Measurements from ENCODE around the gene MFAP2.

Gene MFAP2

GRCh38 chr1:16984717-16985116 is 4.3 kb upstream of the MFAP2 start:
- H3K36me3 ChIP-seq = peaks cover 23 to 42% (median 40%) of the 10 kb centered on the region in 3 donors
- intact Hi-C loops (cut with DNase I; ENCODE audit: low total_unique reads) = loop anchor here (5.0 kb wide), 1 partner anchor 1623 kb away; no protein-coding TSS in a partner anchor
- H3K27me3 ChIP-seq = no peaks in the 10 kb centered on the region
- DNase-seq = peak; percentile 85 to 87
- H3K9me3 ChIP-seq = no peaks in the 10 kb centered on the region
- H3K4me1 ChIP-seq = peaks cover 0 to 19% (median 9%) of the 10 kb centered on the region in 4 donors
- no peak for TF ChIP-seq CTCF (IDR thresholded peaks at IDR 0.05)
- H3K27ac ChIP-seq = peak overlapping the region; percentile 25 to 46
- H3K4me3 ChIP-seq = no peak overlapping the region

GRCh38 chr1:16983649-16984048 is 3.2 kb upstream of the MFAP2 start:
- H3K27ac ChIP-seq = no peak overlapping the region
- intact Hi-C loops (cut with DNase I; ENCODE audit: low total_unique reads) = no loop called here
- no peak for DNase-seq
- H3K9me3 ChIP-seq = no peaks in the 10 kb centered on the region
- TF ChIP-seq CTCF (IDR thresholded peaks at IDR 0.05) = no peak
- H3K27me3 ChIP-seq = no peaks in the 10 kb centered on the region
- peaks cover 0 to 29% (median 20%) of the 10 kb centered on the region in 4 donors for H3K4me1 ChIP-seq
- peaks cover 19 to 31% (median 30%) of the 10 kb centered on the region in 3 donors for H3K36me3 ChIP-seq
- H3K4me3 ChIP-seq = no peak overlapping the region

- intact Hi-C loops (cut with DNase I; ENCODE audit: low total_unique reads) = no loop called here
- Histone ChIP-seq H3K36me3 (peaks cover 11 to 26% (median 24%) of the 10 kb centered on the region in 3 donors), H3K4me3 (no peak overlapping the region), H3K4me1 (peaks cover 0 to 36% (median 27%) of the 10 kb centered on the region in 4 donors), H3K27ac (no peak overlapping the region), H3K27me3 (no peaks in the 10 kb centered on the region), H3K9me3 (no peaks in the 10 kb centered on the region)
- no peak for DNase-seq
- no peak for TF ChIP-seq CTCF (IDR thresholded peaks at IDR 0.05)
Measured at GRCh38 chr1:16982902-16983301, 2.5 kb upstream of the MFAP2 start.

- no peak overlapping the region for H3K4me3 ChIP-seq
- peaks cover 0 to 41% (median 31%) of the 10 kb centered on the region in 4 donors for H3K4me1 ChIP-seq
- no peak for TF ChIP-seq CTCF (IDR thresholded peaks at IDR 0.05)
- no peaks in the 10 kb centered on the region for H3K9me3 ChIP-seq
- DNase-seq = no peak
- H3K27me3 ChIP-seq = no peaks in the 10 kb centered on the region
- intact Hi-C loops (cut with DNase I; ENCODE audit: low total_unique reads) = no loop called here
- H3K27ac ChIP-seq = peak overlapping the region; percentile 86 to 98
- peaks cover 3 to 10% (median 8%) of the 10 kb centered on the region in 3 donors for H3K36me3 ChIP-seq
Measured at GRCh38 chr1:16981269-16981849, 939 bp upstream of the MFAP2 start.

- Histone ChIP-seq H3K4me1 (peaks cover 0 to 52% (median 40%) of the 10 kb centered on the region in 4 donors), H3K36me3 (no peaks in the 10 kb centered on the region), H3K4me3 (peak overlapping the region; percentile 62 to 66), H3K9me3 (no peaks in the 10 kb centered on the region), H3K27ac (peak overlapping the region; percentile 86 to 98), H3K27me3 (no peaks in the 10 kb centered on the region)
- no peak for DNase-seq
- no peak for TF ChIP-seq CTCF (IDR thresholded peaks at IDR 0.05)
- intact Hi-C loops (cut with DNase I; ENCODE audit: low total_unique reads) = no loop called here
Measured at GRCh38 chr1:16979475-16980327, 719 bp downstream of the MFAP2 start.

Data from tibial artery (tissue), 4 donors.